ENCODE data around the gene SPATA31A3.
"Not testable (repeated sequence)": the region's sequence is repeated elsewhere in the genome, so short reads cannot be mapped to it uniquely, and the experiment has no call there.

The SPATA31A3 gene

GRCh38 chr9:66992450-66992849 lies at the start of gene SPATA31A3:
TSS of gene SPATA31A3 (minus strand) at chr9:66992550. CDS start at chr9:66992521, 29 bp downstream.
- not testable (repeated sequence) for DNase-seq (ENCODE audit: low spot score)

DNA sequence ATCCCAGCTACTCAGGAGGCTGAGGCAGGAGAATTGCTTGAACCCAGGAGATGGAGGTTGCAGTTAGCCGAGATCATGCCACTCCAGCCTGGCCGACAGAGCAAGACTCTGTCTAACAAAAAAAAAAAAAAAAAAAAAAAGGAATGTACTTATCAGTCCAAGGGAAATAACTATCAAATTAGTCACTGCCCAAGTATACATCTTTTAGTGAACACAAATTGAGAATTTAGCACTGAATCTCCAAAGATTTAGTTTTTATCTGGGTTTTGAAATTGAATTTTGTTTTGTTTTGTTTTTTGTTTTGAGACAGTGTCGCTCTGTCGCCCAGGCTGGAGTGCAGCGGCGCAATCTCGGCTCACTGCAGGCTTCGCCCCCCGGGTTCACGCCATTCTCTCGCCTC lies 39.8 kb downstream of the SPATA31A3 start:
- not testable (repeated sequence) for DNase-seq (ENCODE audit: low spot score)

GRCh38 chr9:66942400-66943155 lies 49.8 kb downstream of the SPATA31A3 start:
- DNase-seq (ENCODE audit: low spot score): not testable (repeated sequence)

DNA sequence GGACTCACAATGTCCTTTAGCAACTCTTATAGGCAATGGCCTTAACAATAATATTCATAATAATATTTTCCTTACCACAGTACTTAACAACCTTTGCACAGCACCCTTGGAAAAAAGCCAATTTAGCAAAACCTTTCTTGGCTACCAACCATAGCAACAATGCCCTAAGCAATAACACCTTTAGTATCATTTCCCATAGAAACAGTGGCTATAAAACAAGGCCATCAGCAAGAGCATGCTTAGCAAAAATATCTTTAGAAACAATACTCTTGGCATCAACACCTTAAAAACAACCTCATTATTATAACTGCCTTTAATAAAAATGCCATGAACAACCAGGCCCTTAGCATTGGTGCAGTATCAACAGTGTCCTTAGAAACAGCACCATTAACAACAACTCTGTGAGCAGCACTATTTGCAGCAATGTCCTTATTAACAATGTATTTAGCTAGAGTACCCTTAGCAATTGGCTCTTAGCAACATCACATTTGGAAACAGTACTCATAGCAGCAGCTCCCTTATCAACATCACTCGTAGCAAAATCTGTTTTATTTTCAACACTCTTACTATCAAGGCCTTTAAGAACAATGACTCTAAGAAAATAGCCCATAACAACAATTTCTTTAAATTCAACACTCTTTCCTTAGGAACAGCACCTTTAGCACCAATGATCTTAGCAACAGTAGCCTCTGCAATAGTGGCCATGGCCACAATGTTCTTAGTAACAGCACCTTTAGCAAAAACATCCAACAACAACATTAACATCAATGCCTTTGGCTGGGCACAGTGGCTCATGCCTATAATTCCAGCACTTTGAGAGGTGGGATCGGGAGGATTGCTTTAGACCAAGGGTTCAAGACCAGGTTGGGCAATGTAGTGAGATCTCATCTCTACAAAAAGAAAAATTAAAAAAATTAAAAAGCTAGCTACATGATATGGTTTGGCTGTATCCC lies 52.2 kb downstream of the SPATA31A3 start:
- not testable (repeated sequence) for DNase-seq (ENCODE audit: low spot score)

DNA sequence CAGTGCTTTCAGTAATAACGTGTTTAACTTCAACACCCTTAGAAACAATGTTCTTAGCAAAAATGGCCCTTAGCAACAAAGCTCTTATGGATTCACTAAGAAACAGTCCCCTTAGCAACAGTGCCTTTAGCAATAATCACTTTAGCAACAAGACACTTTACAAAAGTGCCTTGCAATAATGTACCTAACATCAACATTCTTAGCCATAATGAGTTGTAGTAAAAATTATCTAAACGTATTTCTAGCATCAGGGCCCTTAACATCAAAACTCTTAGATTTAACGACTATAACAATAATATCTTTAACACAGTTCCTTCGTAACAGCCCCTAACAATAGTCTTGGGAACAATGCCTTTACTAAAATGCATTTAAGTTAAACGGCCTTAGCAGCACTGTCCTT lies 54.0 kb downstream of the SPATA31A3 start:
- not testable (repeated sequence) for DNase-seq (ENCODE audit: low spot score)

- DNase-seq (ENCODE audit: low spot score): not testable (repeated sequence)
Observed at GRCh38 chr9:66937662-66938061, 54.7 kb downstream of the SPATA31A3 start.
